NCI-H510A treated with DMSO at 0.1 percent for 48 hours (cell line): Measurements from ENCODE around the gene NPHP4.
"Not testable (repeated sequence)": the region's sequence is repeated elsewhere in the genome, so short reads cannot be mapped to it uniquely, and the experiment has no call there.

Experiments
- DNase-seq: peaks from one replicate; lab custom pipeline; 2025; lab: John Stamatoyannopoulos, UW

The NPHP4 gene

DNA sequence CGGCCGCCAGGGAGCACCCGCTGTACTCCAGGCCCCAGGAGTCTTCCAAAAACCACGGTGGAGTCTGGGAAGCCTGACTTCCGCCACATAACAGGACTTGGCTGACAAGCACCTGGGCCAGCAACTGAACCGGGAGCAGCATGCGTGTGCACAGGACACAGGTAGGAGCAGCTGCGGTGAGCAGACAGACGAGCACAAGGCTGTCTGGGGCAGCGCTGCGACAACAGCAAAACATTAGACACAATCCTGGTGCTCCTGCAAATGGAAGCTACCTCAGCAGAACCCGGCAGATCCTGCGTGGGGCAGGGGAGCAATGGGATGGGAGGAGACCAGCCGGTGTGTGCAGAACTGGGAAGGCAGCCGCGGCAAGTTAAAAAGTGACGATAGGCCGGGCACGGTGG, 80.4 kb downstream of the NPHP4 start:
- no peak for DNase-seq

DNA sequence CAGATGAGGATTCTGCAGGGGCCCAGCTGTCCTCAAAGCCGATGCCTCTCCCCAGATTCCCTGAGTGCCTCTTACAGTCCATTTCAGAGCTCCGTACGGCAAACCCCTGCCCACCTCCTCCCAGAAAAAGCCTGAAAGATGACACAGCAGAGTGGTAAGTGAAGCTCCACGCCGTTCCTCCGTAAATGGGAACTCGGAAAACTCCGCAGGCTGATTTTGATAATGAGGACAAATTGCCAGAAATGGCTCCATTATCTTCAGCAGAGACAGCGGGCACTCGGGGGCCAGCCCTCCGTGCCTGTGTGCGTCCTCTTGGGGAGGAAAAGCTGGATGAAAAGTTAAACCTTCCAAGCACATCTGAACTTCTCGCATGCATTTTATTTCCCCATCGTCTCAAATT, 81.1 kb downstream of the NPHP4 start:
- DNase-seq: no peak

DNA sequence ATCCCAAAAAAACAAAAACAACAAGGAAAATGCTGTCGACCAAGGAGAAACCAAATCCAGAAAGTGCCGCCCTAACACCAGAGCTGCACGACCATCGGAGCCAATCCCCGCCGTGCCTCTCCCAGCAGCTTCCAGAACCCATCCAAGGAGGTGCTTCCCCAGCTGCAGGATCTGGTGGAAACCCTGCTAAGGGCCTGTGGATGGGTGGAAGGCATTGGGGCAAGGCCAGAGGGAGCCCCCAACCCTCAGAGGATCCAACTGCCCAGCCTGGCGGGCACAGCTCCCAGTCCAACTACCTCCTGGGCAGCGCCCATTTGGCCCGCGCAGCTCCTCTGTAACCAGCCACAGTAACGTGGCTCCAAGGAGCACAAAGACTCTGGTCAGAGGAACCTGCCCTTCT, 81.6 kb downstream of the NPHP4 start:
- DNase-seq: no peak

DNA sequence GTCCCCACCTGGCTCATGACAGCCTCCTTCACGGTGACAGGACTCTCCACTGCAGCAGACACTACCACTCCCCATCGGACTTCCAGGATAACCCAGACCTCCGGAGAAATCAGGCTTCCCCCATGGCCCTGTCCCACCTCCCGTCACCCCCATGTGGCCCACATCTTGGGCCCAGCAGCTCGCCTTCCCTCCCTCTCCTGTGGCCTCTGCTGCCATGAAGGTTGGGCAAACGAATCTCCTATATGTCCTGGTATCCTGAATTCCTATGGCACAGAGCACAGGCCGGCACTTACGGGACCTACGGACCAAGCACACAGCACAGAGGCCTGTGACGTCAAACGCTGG, 82.0 kb downstream of the NPHP4 start:
- DNase-seq: no peak

DNA sequence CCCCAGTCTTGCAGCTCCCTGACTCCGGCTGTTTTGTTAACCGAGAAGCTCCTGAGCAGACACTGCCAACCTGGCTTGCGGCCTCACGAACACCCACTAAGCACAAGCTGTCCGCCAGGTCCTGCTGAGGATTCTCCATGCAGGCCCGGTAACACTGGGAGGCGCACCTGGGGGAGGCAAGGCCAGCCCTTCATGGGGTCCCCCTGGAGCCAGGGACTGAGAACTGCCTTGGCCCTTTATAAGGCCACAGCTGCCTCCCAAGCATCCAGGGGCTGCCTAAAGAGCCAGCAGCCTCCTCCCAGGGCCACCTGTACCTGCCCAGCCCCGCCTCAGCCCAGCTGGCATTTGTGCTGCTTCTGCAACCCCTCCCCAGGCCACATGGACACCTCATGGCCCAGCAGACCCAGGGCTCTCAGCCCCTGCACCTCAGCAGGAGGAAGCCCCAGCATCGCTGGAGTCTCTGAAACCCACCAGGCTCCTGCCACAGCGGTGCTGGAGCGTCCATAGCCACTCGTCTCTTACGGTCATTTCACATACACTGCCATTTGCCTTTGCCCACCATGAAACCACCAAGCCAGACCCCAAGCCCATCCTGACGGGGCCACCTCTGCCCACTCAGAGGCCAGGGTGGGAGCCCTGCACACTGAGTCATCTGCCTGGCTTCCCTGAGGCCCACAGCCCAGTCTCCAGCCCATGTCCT, 82.5 kb downstream of the NPHP4 start:
- DNase-seq: no peak

DNA sequence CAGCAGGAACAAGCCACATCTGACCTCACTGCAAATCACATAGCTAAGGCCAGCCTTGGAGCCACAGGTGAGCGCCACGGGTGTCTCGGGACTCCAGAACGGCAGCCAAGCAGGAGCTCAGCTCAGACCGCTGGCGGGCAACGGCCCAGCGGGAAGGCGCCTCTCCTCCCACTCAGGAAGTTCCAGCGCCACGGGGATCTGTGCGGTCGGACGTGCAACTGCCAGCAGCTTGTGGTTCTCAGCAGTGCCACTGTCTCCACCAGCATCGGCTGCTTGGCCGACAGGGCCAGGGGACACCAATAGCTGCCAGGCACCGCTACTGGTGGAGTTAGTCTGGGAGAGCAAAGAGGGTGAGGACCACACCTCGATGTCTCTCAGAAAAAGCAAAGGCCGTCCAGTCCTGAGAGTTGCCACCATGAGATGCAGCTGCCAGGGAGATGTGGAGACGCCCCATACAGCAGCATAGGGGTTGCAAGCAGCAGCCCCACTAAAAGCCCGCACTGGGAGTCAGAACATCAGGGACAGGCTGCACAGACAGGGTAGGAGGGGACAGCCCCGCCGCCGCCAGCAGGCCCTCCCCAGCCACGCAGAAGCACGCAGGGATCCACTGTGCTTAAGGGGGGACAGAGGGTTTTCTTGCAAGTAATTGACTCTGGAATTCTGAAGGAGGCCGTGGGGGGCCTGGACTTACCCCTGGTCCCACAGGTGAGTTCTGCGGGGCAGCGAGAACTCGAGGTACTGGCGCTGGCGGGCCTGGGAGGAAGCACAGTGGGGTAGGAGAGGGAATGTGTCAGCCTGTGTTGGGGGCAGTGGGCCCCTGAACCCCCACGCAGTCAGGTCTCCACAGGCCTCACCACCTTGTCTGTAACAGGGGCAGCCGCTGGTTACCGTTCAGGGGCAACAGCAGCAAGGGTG, 83.5 kb downstream of the NPHP4 start:
- DNase-seq: no peak

DNA sequence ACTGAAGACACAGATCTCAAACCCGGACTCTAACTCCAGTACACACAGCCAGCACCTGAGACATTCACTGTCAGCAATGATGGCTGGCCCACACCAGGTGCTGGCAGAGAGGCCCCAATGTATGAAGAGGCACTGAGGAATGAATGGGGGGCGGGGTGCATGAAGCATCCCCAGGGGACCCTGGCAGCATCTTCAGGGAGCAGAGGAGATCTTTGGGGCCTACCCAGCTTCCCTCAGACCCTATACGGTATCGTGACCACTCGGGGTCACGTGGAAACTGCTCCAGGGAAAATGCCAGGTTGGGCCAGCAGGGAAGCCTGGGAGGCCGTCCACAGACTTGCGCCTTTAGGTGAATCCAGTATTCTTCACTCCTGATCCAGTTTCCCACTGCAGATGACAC, 84.3 kb downstream of the NPHP4 start:
- DNase-seq: no peak

DNA sequence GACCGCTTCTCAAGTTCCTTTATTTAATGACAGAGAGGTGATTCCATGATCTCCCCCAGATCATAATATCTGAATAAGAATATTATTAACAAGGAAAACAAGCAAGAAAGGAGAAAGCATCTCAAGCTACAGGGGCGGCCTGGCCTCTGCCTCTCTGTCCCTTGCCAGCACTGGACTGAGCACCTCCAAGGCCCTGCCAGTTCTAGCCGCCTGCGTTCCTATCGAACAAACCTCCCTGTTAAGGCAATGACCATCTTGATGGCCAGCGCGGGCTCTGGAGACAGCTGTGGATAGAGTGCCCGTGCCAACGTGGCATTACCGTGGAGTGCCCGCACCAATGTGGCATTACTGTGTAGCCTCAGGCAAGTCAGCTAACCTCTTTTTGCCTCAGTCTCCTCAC, 84.8 kb downstream of the NPHP4 start:
- DNase-seq: no peak

DNA sequence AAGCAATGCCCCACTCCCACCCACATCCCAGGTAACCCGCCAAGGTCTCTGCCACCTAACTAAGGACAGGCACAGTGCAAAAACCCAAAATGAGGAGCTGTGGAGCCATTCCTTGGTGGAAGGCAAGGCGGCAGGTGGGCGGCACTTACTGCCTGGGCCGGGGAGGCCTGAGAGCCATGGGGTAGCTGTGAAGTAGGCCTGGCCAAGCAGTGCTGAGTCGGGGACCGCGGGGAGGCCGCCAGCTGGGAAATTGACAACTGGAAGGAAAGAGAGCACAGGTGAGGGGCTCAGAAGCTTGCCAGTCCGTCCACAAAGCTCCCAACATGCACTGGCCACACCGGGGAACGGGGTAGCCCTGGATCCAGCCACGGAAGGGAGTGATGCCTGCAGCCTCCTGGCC, 85.3 kb downstream of the NPHP4 start:
- DNase-seq: no peak

DNA sequence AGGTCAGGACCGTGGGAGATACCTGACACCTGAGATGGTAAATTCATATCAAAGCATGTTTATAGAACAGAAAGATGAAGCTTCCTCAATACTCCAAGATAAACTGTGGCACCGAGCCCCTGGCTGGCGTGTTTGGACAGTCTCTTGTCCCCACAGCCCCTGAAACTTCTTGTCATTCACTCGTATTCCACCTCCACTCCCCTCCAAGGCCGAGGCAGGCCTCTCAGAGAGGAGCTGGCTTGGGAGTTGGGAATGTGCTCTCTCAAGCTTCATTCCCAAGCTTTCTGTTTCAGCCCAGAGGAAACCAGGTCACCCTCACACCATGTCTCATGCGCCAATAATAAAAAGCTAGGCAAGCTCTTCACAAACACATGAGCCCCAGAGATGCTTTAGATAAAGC, 86.1 kb downstream of the NPHP4 start:
- DNase-seq: no peak

DNA sequence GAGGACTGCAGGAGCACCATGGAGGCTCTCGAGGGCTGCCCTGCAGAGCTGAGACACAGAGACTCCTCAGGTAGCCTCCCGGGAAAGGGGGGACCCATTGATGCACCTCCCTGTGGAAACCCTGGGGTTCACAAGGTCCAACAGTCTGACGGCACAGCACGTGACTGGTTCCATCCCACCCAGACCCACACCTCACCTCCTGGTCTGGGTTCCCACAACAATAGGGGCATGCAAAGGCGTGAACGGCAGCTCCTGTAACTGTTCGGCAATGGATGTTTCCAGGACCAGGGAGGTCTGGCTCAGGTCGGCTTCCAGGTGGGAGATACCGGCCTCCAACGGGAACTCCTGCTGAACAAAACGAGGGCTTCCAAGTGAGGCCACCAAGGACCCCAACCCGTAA, 86.8 kb downstream of the NPHP4 start:
- DNase-seq: no peak

DNA sequence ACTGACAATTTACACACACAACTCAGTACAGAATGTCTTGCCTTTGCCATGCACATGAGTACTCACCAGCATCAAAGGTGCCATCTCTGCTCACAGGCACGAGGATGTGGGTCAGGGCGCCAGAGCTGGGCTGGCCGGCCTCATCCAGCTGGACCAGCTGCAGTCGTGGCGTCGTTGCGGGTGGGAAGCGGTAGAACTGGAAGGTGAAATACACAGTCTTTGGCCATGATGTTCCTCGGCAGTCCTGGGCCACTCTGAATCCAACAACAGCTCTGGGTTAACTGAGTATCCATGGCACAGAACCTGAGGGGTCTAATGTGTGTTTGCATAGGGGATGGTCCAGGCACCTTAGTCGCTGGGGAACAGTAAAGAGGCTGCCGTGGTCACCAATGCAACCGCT, 87.7 kb downstream of the NPHP4 start:
- no peak for DNase-seq

DNA sequence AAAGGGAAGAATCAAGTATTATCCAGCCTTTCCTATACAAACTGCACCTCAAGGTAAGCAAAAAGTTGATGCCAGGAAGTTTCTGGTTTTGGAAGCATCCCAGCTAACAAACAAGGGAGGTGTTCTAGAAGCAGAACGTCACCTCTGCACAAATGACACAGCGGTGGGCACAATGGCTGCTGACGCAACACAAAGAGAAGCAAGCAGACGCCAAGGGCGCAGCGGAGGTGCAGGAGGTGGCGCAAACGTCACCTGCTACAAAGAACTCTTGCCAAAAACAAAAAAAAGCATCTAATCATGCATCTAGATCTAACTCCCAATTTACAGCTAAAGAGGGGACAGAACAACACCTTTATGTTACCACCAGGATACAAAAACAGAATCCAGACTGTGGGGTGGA, 88.5 kb downstream of the NPHP4 start:
- DNase-seq: no peak

DNA sequence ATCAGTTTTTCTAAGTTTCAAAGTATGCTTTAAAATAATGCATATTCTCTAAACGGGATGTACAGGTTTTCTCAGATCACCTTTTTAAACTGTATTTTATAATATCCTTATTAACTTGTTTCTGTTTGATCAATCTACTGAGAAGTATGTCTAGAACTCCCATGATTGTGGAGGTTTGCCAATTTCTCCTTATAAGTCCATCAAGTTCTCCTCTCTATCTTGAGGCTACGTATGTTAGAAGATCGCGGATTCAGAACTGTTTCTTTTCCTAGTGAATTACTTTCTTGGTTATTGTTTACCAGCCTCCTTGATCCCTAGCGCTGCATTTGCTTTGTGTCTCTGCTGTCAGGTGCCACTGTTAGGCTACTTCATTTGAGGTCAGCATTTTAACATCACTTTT, 89.2 kb downstream of the NPHP4 start:
- DNase-seq: no peak

DNA sequence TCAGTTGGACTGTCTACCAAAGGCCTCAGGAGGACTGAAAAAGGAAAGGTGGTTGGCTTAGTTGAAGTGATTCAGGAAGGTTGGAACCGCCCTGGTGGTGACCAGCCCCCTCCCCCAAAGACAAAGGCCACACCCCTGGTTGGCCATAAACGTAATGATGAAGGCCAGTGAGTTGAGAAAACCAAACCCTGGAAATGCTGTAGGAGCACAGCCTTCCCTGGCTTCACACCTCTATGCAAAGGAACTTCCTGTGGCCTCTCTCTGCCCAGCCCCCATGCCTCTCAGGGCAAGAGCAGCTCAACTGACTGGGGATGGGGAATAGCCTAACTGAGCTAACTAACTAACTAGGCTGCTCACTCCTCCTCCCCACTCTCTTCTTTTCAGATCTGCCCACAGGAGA, 90.4 kb downstream of the NPHP4 start:
- DNase-seq: no peak

DNA sequence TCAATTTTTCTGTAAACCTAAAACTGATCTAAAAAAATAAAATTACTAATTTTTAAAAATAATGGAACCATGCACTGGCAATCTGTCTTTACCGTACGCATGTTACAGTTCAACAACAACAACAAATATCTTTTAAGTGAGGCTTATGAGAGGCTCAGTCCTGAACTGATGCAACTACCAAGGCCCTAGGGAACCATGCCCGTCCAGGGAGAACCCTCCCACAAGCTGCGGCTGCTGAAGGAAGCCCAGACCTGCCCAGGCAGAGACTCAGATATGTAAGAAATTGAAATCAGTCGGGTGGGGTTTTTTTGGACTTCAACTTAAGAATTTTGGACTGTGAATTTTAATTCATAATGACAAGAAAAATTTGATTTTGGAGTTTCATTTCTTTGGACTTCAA, 91.1 kb downstream of the NPHP4 start:
- no peak for DNase-seq

DNA sequence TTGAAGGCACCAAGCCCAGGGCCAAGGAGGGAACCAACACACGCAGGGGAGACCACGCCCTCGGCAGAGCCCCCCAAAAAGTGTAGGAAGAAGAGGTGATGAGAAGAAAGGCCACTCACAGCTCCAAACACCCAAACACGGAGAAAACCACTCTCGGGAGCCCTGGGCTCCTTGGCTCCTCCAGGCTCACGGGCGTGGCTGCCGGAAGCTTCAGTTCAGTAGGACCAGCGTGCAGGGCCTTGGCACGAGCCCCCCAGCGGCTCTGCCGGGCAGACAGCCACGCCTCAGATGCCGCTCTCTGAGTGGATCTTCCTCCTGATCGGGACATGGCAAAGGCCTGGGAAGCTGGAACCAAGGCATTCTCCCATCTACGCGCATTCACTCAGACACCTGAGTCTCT, 94.0 kb downstream of the NPHP4 start:
- DNase-seq: no peak

DNA sequence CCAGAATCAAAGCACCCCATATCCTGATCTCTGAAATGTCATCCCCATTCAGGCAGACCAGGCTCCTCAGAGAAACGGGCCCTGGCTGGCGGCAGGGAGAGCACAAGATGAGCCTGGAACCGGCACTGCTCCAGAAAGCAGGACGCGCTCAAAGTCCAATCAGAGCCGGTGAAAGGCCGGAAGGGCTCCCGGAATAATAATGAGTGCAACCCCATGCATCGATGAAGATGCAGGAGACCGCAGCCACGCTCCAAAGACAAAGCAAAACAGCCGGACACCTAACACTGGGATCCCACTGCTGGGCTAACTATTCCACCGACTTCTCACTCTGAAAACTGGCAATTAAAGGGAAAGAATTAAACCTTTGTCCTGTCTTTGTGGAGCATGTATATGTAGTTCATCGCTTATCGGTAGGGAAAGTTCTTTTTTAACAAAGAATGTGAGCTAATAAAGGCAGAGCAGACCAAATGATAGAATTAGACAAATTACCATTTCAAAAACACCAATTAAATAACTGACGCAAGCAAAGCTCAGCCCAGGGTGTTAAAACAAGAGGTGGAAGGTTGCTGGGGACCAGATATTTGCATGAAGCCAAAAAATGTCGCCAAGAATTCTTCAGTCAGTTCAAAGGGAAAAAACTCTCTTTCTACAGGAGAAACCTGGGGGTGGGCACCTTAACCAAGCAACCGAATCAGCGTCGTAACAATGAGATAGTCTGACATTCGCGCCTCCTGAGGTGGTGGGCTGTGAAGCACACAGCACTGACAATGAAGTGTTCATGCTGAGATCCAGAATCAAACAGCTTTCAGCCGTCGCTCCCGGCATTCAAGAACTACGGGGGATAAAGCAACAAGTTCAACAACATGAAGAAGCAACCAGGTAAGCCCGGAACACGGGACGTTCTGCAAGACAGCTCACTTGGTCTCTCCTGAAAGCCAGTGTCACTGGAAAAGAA, 95.2 kb downstream of the NPHP4 start:
- DNase-seq: no peak

DNA sequence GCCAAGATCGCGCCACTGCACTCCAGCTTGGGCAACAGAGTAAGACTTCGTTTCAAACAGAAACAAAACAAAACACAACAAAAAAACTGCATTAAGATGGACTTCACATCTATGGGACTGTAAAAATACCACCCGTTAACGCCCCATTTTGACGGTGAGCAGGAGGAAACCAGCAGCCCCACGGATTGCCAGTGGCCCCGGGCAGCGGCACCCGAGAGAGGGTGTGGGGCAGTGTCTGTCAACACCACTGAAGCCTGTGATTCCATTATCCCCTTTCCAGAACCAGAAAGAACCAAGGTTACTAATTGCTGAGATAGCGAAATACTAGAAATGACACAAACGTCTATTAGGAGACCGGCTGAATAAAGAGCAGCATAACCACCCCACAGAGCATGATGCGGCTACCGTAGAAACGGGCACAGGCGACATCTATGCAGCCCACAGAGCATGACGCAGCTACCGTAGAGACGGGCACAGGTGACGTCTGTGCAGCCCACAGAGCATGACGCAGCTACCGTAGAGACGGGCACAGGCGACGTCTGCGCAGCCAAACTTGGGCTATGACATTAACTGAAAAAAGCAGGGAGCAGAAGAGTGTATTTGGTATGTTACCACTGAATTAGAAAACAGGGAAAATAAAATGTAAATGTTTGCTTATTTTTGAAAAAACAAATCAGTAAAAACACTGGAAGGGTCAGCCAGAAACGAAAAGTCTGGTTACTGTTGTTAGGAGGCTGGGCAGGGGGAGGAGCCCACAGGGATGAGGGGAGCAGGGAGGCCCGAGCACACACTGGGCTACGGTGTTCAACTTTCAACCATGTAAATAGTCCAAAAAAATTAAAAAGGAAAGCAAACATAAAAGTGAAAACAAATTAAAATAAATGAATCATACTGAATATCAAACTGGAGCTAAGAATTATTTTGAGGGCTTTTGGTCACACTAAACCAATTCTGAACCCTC, 96.5 kb downstream of the NPHP4 start:
- DNase-seq: no peak

DNA sequence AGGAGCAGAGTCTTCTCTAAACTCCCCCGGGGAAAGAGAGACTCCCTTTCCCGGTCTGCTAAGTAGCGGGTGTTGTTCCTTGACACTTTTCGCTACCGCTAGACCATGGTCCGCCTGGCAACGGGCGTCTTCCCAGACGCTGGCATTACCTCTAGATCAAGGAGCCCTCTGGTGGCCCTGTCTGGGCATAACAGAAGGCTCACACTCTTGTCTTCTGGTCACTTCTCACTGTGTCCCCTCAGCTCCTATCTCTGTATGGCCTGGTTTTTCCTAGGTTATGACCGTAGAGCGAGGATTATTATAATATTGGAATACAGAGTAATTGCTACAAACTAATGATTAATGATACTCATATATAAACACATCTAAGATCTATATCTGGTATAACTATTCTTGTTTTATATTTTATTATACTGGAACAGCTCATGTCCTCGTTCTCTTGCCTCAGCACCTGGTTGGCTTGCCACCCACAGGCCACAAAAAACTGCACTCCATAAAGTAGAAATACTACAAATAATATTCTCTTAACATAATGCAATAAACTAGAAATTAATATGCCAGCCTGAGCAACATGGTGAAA, 98.4 kb downstream of the NPHP4 start:
- not testable (repeated sequence) for DNase-seq

DNA sequence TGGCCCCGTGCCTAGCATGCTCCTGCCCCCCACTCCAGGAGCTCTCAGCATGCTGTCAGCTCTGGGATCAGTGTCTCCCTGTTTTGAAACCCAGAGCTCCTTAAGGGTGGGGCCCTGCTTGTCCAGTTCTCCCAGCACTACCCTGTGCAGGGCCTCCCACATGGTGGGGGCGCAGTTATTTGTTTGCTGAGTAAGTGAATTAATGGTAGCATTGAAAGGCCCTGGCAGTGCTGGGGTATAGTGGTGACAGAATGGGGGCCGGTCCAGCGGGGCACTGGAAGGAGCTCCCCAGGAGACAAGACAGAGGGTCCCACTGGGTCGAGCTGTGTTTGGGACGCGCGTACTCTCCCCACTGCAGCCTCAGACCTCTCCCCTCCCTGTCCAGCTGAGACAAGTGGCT, 99.9 kb downstream of the NPHP4 start:
- DNase-seq: no peak
